ENCODE results near the gene SDHAF1.
A peak's percentile ranks its signal among the peaks of the same experiment; 100 is the strongest.

Gene SDHAF1

GRCh38 chr19:35992907-35993765 is 1.9 kb upstream of the SDHAF1 start:
- H3K4me2 ChIP-seq (ENCODE audit: low read length), result no peak overlapping the region
- H3K36me3 ChIP-seq (ENCODE audit: control insufficient read depth, insufficient read depth, low read length), result no peaks in the 10 kb centered on the region
- DNase-seq, result no peak
- no peak overlapping the region for H3K56ac ChIP-seq (ENCODE audit: low read length)
- H4K8ac ChIP-seq (ENCODE audit: low read depth, low read length), result no peak overlapping the region
- no peak overlapping the region for H2BK5ac ChIP-seq (ENCODE audit: low read length)
- no peaks in the 10 kb centered on the region for H3K27me3 ChIP-seq (ENCODE audit: insufficient read depth, low read length, poor library complexity)
- no peak overlapping the region for H3K23ac ChIP-seq (ENCODE audit: low read length)
- H2BK15ac ChIP-seq (replicated peaks; ENCODE audit: low read depth), result no peak overlapping the region
- H2AK5ac ChIP-seq (ENCODE audit: low read length), result no peak overlapping the region
- no CpG with 5 or more reads among the region's 8 CpGs for WGBS (ENCODE audit: extremely low coverage, insufficient coverage, low lambda C conversion rate)
- H3K79me1 ChIP-seq (ENCODE audit: low read length), result peaks cover 9% of the 10 kb centered on the region
- no peak overlapping the region for H3K9ac ChIP-seq (ENCODE audit: low read length)
- H3K4ac ChIP-seq (ENCODE audit: low read depth, low read length), result no peak overlapping the region
- H3K4me3 ChIP-seq (ENCODE audit: low read length), result no peak overlapping the region
- no peak overlapping the region for H2BK120ac ChIP-seq (ENCODE audit: low read depth, low read length)
- no peak overlapping the region for H4K5ac ChIP-seq (ENCODE audit: low read length)
- no peak overlapping the region for H3K27ac ChIP-seq (ENCODE audit: low read depth, low read length)
- peaks cover 6% of the 10 kb centered on the region for H3K79me2 ChIP-seq (ENCODE audit: control insufficient read depth, insufficient read depth, low read length)
- H3K18ac ChIP-seq (ENCODE audit: low read length), result no peak overlapping the region
- peaks cover 2% of the 10 kb centered on the region for H3K4me1 ChIP-seq (ENCODE audit: control insufficient read depth, low read depth, low read length)

GRCh38 chr19:35993923-35994598 is 927 bp upstream of the SDHAF1 start:
- Histone ChIP-seq H3K36me3 (ENCODE audit: control insufficient read depth, insufficient read depth, low read length) (no peaks in the 10 kb centered on the region), H3K4ac (ENCODE audit: low read depth, low read length) (no peak overlapping the region), H4K8ac (ENCODE audit: low read depth, low read length) (no peak overlapping the region), H3K4me1 (ENCODE audit: control insufficient read depth, low read depth, low read length) (peaks cover 2% of the 10 kb centered on the region), H3K79me1 (ENCODE audit: low read length) (peaks cover 9% of the 10 kb centered on the region), H3K23ac (ENCODE audit: low read length) (no peak overlapping the region), H3K56ac (ENCODE audit: low read length) (no peak overlapping the region), H2BK15ac (replicated peaks; ENCODE audit: low read depth) (no peak overlapping the region), H2BK120ac (ENCODE audit: low read depth, low read length) (no peak overlapping the region), H3K4me3 (ENCODE audit: low read length) (no peak overlapping the region), H4K5ac (ENCODE audit: low read length) (no peak overlapping the region), H3K79me2 (ENCODE audit: control insufficient read depth, insufficient read depth, low read length) (peaks cover 6% of the 10 kb centered on the region), H3K18ac (ENCODE audit: low read length) (no peak overlapping the region), H2AK5ac (ENCODE audit: low read length) (no peak overlapping the region), H3K9ac (ENCODE audit: low read length) (no peak overlapping the region), H2BK5ac (ENCODE audit: low read length) (no peak overlapping the region), H3K27ac (ENCODE audit: low read depth, low read length) (no peak overlapping the region), H3K4me2 (ENCODE audit: low read length) (no peak overlapping the region), H3K27me3 (ENCODE audit: insufficient read depth, low read length, poor library complexity) (no peaks in the 10 kb centered on the region)
- peak; percentile 34 for DNase-seq
- WGBS (ENCODE audit: extremely low coverage, insufficient coverage, low lambda C conversion rate), result no CpG with 5 or more reads among the region's 49 CpGs

- H3K36me3 ChIP-seq (ENCODE audit: control insufficient read depth, insufficient read depth, low read length), result peaks cover 6% of the 10 kb centered on the region
- H3K4ac ChIP-seq (ENCODE audit: low read depth, low read length), result no peak overlapping the region
- no peak overlapping the region for H3K9ac ChIP-seq (ENCODE audit: low read length)
- peaks cover 12% of the 10 kb centered on the region for H3K79me1 ChIP-seq (ENCODE audit: low read length)
- no peak overlapping the region for H2BK5ac ChIP-seq (ENCODE audit: low read length)
- H3K27ac ChIP-seq (ENCODE audit: low read depth, low read length), result no peak overlapping the region
- peaks cover 6% of the 10 kb centered on the region for H3K79me2 ChIP-seq (ENCODE audit: control insufficient read depth, insufficient read depth, low read length)
- no peaks in the 10 kb centered on the region for H3K27me3 ChIP-seq (ENCODE audit: insufficient read depth, low read length, poor library complexity)
- H3K4me1 ChIP-seq (ENCODE audit: control insufficient read depth, low read depth, low read length), result peaks cover 2% of the 10 kb centered on the region
- no peak overlapping the region for H3K18ac ChIP-seq (ENCODE audit: low read length)
- H2BK15ac ChIP-seq (replicated peaks; ENCODE audit: low read depth), result no peak overlapping the region
- no peak overlapping the region for H4K5ac ChIP-seq (ENCODE audit: low read length)
- no peak overlapping the region for H2BK120ac ChIP-seq (ENCODE audit: low read depth, low read length)
- WGBS (ENCODE audit: extremely low coverage, insufficient coverage, low lambda C conversion rate), result no CpG with 5 or more reads among the region's 8 CpGs
- H3K4me3 ChIP-seq (ENCODE audit: low read length), result no peak overlapping the region
- H2AK5ac ChIP-seq (ENCODE audit: low read length), result no peak overlapping the region
- H3K4me2 ChIP-seq (ENCODE audit: low read length), result no peak overlapping the region
- no peak overlapping the region for H4K8ac ChIP-seq (ENCODE audit: low read depth, low read length)
- H3K56ac ChIP-seq (ENCODE audit: low read length), result no peak overlapping the region
- DNase-seq, result no peak
- no peak overlapping the region for H3K23ac ChIP-seq (ENCODE audit: low read length)
Observed at GRCh38 chr19:35996777-35997176, 1.8 kb downstream of the SDHAF1 start.

- no peak overlapping the region for H2BK15ac ChIP-seq (replicated peaks; ENCODE audit: low read depth)
- H3K4me1 ChIP-seq (ENCODE audit: control insufficient read depth, low read depth, low read length), result no peaks in the 10 kb centered on the region
- H2AK5ac ChIP-seq (ENCODE audit: low read length), result no peak overlapping the region
- no peak overlapping the region for H3K27ac ChIP-seq (ENCODE audit: low read depth, low read length)
- H4K8ac ChIP-seq (ENCODE audit: low read depth, low read length), result no peak overlapping the region
- H2BK5ac ChIP-seq (ENCODE audit: low read length), result no peak overlapping the region
- H3K4me3 ChIP-seq (ENCODE audit: low read length), result no peak overlapping the region
- H3K79me1 ChIP-seq (ENCODE audit: low read length), result peaks cover 5% of the 10 kb centered on the region
- no CpG with 5 or more reads among the region's 3 CpGs for WGBS (ENCODE audit: extremely low coverage, insufficient coverage, low lambda C conversion rate)
- no peak overlapping the region for H3K9ac ChIP-seq (ENCODE audit: low read length)
- no peak overlapping the region for H2BK120ac ChIP-seq (ENCODE audit: low read depth, low read length)
- no peaks in the 10 kb centered on the region for H3K79me2 ChIP-seq (ENCODE audit: control insufficient read depth, insufficient read depth, low read length)
- H3K56ac ChIP-seq (ENCODE audit: low read length), result no peak overlapping the region
- H3K23ac ChIP-seq (ENCODE audit: low read length), result no peak overlapping the region
- H3K18ac ChIP-seq (ENCODE audit: low read length), result no peak overlapping the region
- DNase-seq, result no peak
- H3K27me3 ChIP-seq (ENCODE audit: insufficient read depth, low read length, poor library complexity), result no peaks in the 10 kb centered on the region
- no peak overlapping the region for H4K5ac ChIP-seq (ENCODE audit: low read length)
- H3K36me3 ChIP-seq (ENCODE audit: control insufficient read depth, insufficient read depth, low read length), result peaks cover 6% of the 10 kb centered on the region
- no peak overlapping the region for H3K4me2 ChIP-seq (ENCODE audit: low read length)
- no peak overlapping the region for H3K4ac ChIP-seq (ENCODE audit: low read depth, low read length)
Observed at GRCh38 chr19:36001605-36002004, 6.6 kb downstream of the SDHAF1 start.

- no peak for DNase-seq
- Histone ChIP-seq H4K8ac (ENCODE audit: low read depth, low read length) (no peak overlapping the region), H2BK5ac (ENCODE audit: low read length) (no peak overlapping the region), H4K5ac (ENCODE audit: low read length) (no peak overlapping the region), H3K4me1 (ENCODE audit: control insufficient read depth, low read depth, low read length) (no peaks in the 10 kb centered on the region), H3K36me3 (ENCODE audit: control insufficient read depth, insufficient read depth, low read length) (peaks cover 6% of the 10 kb centered on the region), H3K9ac (ENCODE audit: low read length) (no peak overlapping the region), H2AK5ac (ENCODE audit: low read length) (no peak overlapping the region), H3K4me2 (ENCODE audit: low read length) (no peak overlapping the region), H3K79me1 (ENCODE audit: low read length) (peaks cover 6% of the 10 kb centered on the region), H3K4ac (ENCODE audit: low read depth, low read length) (no peak overlapping the region), H3K79me2 (ENCODE audit: control insufficient read depth, insufficient read depth, low read length) (peaks cover 3% of the 10 kb centered on the region), H3K27ac (ENCODE audit: low read depth, low read length) (no peak overlapping the region), H3K4me3 (ENCODE audit: low read length) (no peak overlapping the region), H3K56ac (ENCODE audit: low read length) (no peak overlapping the region), H2BK15ac (replicated peaks; ENCODE audit: low read depth) (no peak overlapping the region), H2BK120ac (ENCODE audit: low read depth, low read length) (no peak overlapping the region), H3K23ac (ENCODE audit: low read length) (no peak overlapping the region), H3K18ac (ENCODE audit: low read length) (no peak overlapping the region), H3K27me3 (ENCODE audit: insufficient read depth, low read length, poor library complexity) (no peaks in the 10 kb centered on the region)
- no CpG with 5 or more reads among the region's 4 CpGs for WGBS (ENCODE audit: extremely low coverage, insufficient coverage, low lambda C conversion rate)
Observed at GRCh38 chr19:36003284-36003683, 8.3 kb downstream of the SDHAF1 start.

All from mesendoderm (in vitro differentiated cells).